COLO668 (cell line): ENCODE data around the gene AGBL3.
"Not testable (repeated sequence)": the region's sequence is repeated elsewhere in the genome, so short reads cannot be mapped to it uniquely, and the experiment has no call there.

Experiments used
- DNase-seq: peaks from one replicate; lab custom pipeline; 2025; ENCODE audit not compliant: unreplicated experiment; lab: John Stamatoyannopoulos, UW

The AGBL3 gene

GRCh38 chr7:135165862-135166261 lies 179.6 kb downstream of the AGBL3 start:
- DNase-seq = no peak

DNA sequence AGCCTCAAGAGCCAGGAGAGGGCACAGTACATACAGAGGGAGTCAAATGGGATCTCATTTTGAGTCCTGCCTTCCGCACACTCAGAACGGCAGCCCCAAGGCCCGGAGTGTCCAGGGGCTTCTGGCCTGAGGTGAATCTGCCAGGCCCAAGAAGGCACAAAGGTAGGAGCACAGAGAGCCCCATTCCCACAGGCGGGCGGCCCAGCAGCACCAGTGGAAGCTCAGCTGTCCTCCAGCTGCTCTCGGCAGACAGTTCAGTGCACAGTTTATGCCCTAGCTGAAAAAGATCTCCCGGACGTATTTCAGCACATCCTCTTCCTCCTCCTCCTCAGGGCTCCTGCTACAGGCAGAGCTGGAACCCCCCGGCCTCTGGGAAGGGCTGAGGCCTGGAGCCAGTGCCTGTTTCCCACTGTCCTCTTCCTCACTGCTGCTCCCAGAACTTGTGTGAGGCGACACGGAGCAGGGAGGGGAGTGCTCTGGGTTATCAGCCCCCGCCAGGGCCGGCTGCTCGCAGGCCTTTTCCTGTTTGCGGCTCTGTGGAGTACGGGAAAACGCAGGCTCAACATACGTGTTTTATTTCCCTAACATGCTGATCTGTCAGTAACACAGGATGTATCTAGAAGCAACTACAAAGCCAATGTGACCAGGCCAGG lies 180.2 kb downstream of the AGBL3 start:
- DNase-seq = no peak

- DNase-seq = no peak
Observed at GRCh38 chr7:135167365-135167917, 181.1 kb downstream of the AGBL3 start.

- peak; percentile 7 for DNase-seq
Observed at GRCh38 chr7:135168001-135168400, 181.7 kb downstream of the AGBL3 start.

DNA sequence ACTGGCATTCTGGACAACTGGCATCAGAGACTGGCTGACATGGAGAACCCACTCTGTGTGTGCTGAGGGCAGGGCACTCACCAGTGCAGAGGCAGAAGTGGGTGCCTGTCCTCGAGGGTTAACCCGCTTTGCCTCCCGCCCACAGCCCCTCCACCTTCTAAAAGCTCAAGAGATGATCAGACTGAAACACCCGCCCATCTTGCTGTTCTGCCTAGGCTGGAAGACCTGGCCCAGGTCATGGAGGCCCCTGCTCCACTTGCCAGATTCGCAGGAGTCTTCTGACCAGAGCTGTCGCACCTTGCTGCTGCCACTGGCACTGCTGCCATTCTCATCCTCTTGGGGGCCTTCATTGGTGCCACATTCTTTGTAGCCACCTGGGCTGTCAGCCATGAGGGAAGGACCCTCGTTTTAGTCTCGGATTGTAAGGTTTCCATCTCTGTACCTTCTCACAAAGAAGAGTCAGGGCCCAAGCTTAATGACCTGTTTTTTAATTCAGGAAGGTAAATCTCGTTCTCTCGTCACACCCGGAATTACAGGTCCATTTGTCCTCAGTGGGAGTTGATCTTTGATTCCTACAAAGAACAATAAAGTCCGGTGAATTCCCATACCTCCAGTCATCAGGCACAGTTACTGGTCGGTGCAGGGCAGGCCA lies 182.3 kb downstream of the AGBL3 start:
- DNase-seq = no peak

DNA sequence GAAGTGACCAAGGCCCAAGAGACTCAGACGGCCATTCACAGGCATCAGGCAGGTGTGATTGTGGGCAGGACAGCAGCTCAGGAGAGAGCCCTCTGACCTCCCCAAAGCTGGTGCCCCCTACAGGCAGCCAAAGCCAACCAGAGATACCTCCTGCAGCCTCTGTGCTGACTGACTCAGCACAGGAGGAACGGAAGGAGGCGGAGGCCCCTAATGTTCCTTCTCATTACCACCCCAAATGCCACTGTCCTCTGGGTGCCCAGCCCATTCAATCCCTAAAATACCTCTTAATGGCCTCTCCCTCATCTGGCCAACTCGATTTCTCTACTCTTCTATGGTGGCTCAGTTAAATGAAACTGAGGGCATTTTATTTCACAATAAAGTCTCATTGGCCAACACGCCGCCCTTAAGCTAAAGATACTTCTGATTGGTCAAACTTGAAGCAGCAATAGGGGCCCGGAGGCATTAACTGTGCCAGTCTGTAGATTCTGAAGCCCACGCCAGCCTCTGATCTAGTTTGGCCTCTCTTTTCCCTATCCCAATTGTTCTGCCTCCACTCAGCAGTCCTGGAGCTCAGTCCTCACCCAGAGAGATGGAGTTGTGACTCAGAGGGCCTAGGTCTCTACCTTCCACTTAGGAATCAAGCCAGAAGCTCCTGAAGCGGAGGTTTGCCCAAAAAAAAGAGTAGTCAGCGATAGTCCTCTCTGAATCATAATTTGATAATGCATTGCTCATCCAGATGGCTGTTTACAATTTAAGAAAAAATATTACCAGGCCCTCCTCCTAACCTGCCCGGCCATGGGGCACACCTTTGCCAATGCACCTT lies 183.0 kb downstream of the AGBL3 start:
- peak; percentile 36 for DNase-seq

- no peak for DNase-seq
Observed at GRCh38 chr7:135169964-135170273, 183.6 kb downstream of the AGBL3 start.

DNA sequence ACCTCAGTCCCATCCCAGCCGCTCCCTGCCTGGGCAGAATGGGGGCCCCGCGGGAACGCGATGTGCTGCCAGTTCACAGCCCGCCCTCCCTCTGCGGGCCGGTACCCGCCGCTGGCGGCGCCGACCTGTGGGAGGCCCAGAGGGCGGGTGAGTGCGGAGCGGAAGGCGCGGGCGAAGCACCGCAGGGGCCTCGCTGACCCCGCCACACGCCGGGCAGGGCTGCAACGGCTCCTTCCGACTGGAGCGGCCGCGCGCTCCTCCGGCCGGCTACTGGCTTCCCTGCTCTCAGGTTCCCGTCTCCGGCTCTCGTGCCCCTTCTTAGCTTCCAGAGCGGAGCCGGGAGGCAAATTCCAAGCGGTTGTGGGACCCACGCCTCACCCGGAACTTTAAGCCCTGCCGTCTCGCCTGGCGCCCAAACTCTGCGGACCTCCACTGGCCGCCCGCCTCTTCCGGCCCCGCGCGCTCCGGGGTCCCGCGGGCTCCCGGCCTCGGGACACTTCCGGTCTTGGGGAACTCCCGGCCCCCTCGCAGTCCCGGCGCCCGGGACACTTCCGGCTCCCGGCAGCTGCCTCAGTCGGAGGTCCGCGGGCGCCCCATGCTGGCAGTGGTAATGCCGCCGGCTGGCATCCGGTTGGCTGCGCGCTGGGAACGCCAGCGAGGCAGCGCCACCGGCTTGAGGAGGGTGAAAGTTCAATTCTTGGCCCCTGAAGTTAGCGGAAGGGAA lies 184.1 kb downstream of the AGBL3 start, which contains the start of gene CYREN:
Gene CYREN (minus strand): TSS at position 434 of the 724 bp plus-strand sequence. CDS start 1,785 bp downstream, outside the sequence.
- DNase-seq = peak; percentile 97

GRCh38 chr7:135170998-135171481 lies 184.7 kb downstream of the AGBL3 start:
- not testable (repeated sequence) for DNase-seq

GRCh38 chr7:135171581-135172291 lies 185.4 kb downstream of the AGBL3 start:
- not testable (repeated sequence) for DNase-seq

DNA sequence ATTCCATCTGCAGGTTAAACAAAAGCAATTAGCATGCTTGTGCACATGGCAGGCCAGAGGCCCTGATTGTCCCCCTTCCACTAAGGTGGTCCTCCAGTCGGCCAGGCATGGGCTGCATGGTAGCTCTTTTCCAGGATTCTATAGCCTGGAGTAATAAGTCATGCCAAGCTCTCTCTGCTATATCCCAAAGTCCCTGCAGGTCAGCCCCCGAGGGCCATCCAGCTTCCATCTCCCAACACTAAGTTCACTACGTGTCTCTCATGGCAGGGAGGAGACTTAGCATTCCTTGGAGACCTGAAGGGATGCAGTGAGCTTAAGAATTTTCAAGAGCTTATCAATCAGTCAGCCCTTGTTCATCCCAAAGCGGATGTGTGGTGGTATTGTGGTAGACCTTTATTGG lies 187.6 kb downstream of the AGBL3 start:
- DNase-seq = not testable (repeated sequence)

GRCh38 chr7:135174941-135175340 lies 188.6 kb downstream of the AGBL3 start:
- DNase-seq = no peak

- no peak for DNase-seq
Observed at GRCh38 chr7:135175931-135176330, 189.6 kb downstream of the AGBL3 start.

GRCh38 chr7:135177028-135177696 lies 190.9 kb downstream of the AGBL3 start:
- no peak for DNase-seq

GRCh38 chr7:135178364-135178763 lies 192.1 kb downstream of the AGBL3 start:
- DNase-seq = no peak

GRCh38 chr7:135179321-135179925 lies 193.1 kb downstream of the AGBL3 start:
- DNase-seq = no peak

GRCh38 chr7:135180122-135180521 lies 193.8 kb downstream of the AGBL3 start:
- DNase-seq = no peak

GRCh38 chr7:135181261-135181928 lies 195.1 kb downstream of the AGBL3 start:
- DNase-seq = no peak
